T-cell (primary cell): ENCODE results near the gene MIPOL1. TPM values are rescaled to one million over a fixed set of nuclear protein-coding genes. Genes with fewer than 3 reads are reported as not detected.

Experiments
- ATAC-seq, 4 experiments: fragments of 200-7000 bp in 3 of 4; fragments of 150-1000 bp in 1 of 4; cut with Tn5 transposase; replicated peaks in 1 of 4; 1 replicate in 3 of 4; 2 replicates in 1 of 4; pipeline ENCODE4 v1.10.0; 2021; ENCODE audit warnings: moderate library complexity in 3 of 4, mild to moderate bottlenecking in 2 of 4, moderate number of reproducible peaks in 1 of 4
- CTCF ChIA-PET, 2 donors: fragments of 300-600 bp; sonication (Branson Sonifier 250); formaldehyde crosslinking; loops; one replicate each; lab custom pipeline; 2022; ENCODE audit warnings: antibody characterized with exemption in 2 of 2; lab: Charles Lee
- POLR2A ChIA-PET, 2 donors: fragments of 300-600 bp; sonication (Branson Sonifier 250); formaldehyde crosslinking; loops; one replicate each; lab custom pipeline; 2022; ENCODE audit warnings: antibody characterized with exemption in 2 of 2; lab: Charles Lee
- DNase-seq, 35 experiments: peaks; one replicate each; pipeline versions ENCODE4 v3.0.0 to v3.0.0-alpha.2; 2013 to 2023
- H3K27ac ChIP-seq: one replicate; pipeline ENCODE4 v1.5.1; 2013; ENCODE audit warnings: low read length
- H3K27me3 ChIP-seq, 2 experiments: replicated peaks in 1 of 2; 1 replicate in 1 of 2; 2 replicates in 1 of 2; pipeline versions ENCODE4 v1.6.1 to v1.7.0; 2013; ENCODE audit warnings: low read length in 1 of 2, mixed read lengths in 1 of 2; ENCODE audit not compliant: control insufficient read depth in 2 of 2, insufficient read depth in 2 of 2; ENCODE audit errors: extremely low read depth in 1 of 2
- H3K36me3 ChIP-seq, 2 donors: 1 replicate in 1 of 2; 2 replicates in 1 of 2; pipeline versions ENCODE4 v1.6.1 to v1.7.0; 2013; ENCODE audit warnings: low read length in 1 of 2; ENCODE audit not compliant: control insufficient read depth in 2 of 2, insufficient read depth in 1 of 2; ENCODE audit errors: extremely low read depth in 1 of 2
- H3K4me1 ChIP-seq, 2 experiments: 1 replicate in 1 of 2; 2 replicates in 1 of 2; pipeline versions ENCODE4 v1.6.1 to v1.7.0; 2013; ENCODE audit warnings: low read length in 2 of 2, mixed read lengths in 1 of 2; ENCODE audit not compliant: insufficient read depth in 2 of 2, control insufficient read depth in 1 of 2; ENCODE audit errors: extremely low read depth in 1 of 2
- H3K4me3 ChIP-seq, 2 donors: 1 replicate in 1 of 2; 2 replicates in 1 of 2; pipeline versions ENCODE4 v1.5.1 to v1.7.0; 2013; ENCODE audit warnings: mild to moderate bottlenecking in 2 of 2, low read length in 1 of 2, moderate library complexity in 1 of 2; ENCODE audit not compliant: control insufficient read depth in 1 of 2; ENCODE audit errors: extremely low read depth in 1 of 2
- H3K9me3 ChIP-seq: 2 replicates; pipeline ENCODE4 v1.7.0; 2013
- H3K27ac Mint-ChIP-seq, 2 donors: one replicate each; pipeline ENCODE4 v1.8.0; 2020 to 2021; ENCODE audit warnings: mild to moderate bottlenecking in 2 of 2, mixed read lengths in 2 of 2
- H3K27me3 Mint-ChIP-seq, 2 donors: one replicate each; pipeline ENCODE4 v1.8.0; 2021 to 2022; ENCODE audit warnings: mixed read lengths in 2 of 2
- H3K36me3 Mint-ChIP-seq: one replicate; pipeline ENCODE4 v1.8.0; 2021; ENCODE audit warnings: mixed read lengths
- H3K4me1 Mint-ChIP-seq, 3 donors: one replicate each; pipeline ENCODE4 v1.8.0; 2020 to 2022; ENCODE audit warnings: mixed read lengths in 3 of 3, mild to moderate bottlenecking in 1 of 3
- H3K4me3 Mint-ChIP-seq, 3 donors: one replicate each; pipeline ENCODE4 v1.8.0; 2020 to 2022; ENCODE audit warnings: mild to moderate bottlenecking in 3 of 3, mixed read lengths in 3 of 3, moderate library complexity in 3 of 3
- H3K9me3 Mint-ChIP-seq, 3 donors: one replicate each; pipeline ENCODE4 v1.8.0; 2020 to 2022; ENCODE audit warnings: mixed read lengths in 3 of 3
- WGBS: methylation state at CpG from one replicate; pipeline ENCODE4 v1.1.5; 2013; ENCODE audit warnings: missing lambda C conversion rate; ENCODE audit not compliant: insufficient coverage; 5-methylcytosine and 5-hydroxymethylcytosine counted together
- total RNA-seq, 35 experiments: library from RNA in 6 of 35; stranded (reverse) in 6 of 35; fragments of 120-200 nt in 1 of 35; gene quantifications; one replicate each; pipeline versions ENCODE4 v1.2.1 to v1.2.4 and lab custom pipeline; 2013 to 2026

MIPOL1 gene
- total RNA-seq, 5 donors from 2014 or later (not counting 1 experiment from before 2014, with no cell fraction given), result 0.20 to 0.49 (median 0.29) TPM; not detected in 1

GRCh38 chr14:37594971-37595808 lies 397.5 kb downstream of the MIPOL1 start, which contains the start of the genes FOXA1 and TTC6:
FOXA1 (minus strand) TSS chr14:37595249; CDS start chr14:37594972, 277 bp downstream.
TTC6 (plus strand) TSS chr14:37595629; CDS start chr14:37622065, 26,436 bp downstream.
- ATAC-seq (peak in 2 of 4 experiments; percentile 39 to 41), DNase-seq (no peak)
- Histone ChIP-seq H3K27ac (no peak within 1 kb of the TSS), H3K9me3 (peaks cover 2% of the 10 kb centered on the region), H3K36me3 (no peaks in the 10 kb centered on the region), H3K27me3 (peaks cover 28 to 72% of the 10 kb centered on the region in 2 experiments), H3K4me1 (peaks cover 0 to 35% of the 10 kb centered on the region in 2 experiments), H3K4me3 (peak within 1 kb of the TSS in 1 of 2 donors; percentile 69)
- H3K36me3 Mint-ChIP-seq, result no peaks in the 10 kb centered on the region
- H3K9me3 Mint-ChIP-seq, result peaks cover 0 to 2% (median 0%) of the 10 kb centered on the region in 3 donors
- peaks cover 14 to 40% (median 30%) of the 10 kb centered on the region in 3 donors for H3K4me1 Mint-ChIP-seq
- peaks cover 54 to 79% of the 10 kb centered on the region in 2 donors for H3K27me3 Mint-ChIP-seq
- ChIA-PET CTCF (no interaction called here), POLR2A (interaction anchor here in 1 of 2 donors (0.6 kb wide), 1 partner anchor 11 kb away, joined by 7 read pairs; no protein-coding TSS in a partner anchor)
- peak within 1 kb of the TSS; percentile 37 to 76 (median 51) for H3K4me3 Mint-ChIP-seq
- peak within 1 kb of the TSS in 1 of 2 donors; percentile 11 for H3K27ac Mint-ChIP-seq
- WGBS, result 2% methylated on average over 64 of the region's 92 CpGs

GRCh38 chr14:37595809-37596621 lies 398.3 kb downstream of the MIPOL1 start:
- no peaks in the 10 kb centered on the region for H3K36me3 Mint-ChIP-seq
- Histone ChIP-seq H3K36me3 (no peaks in the 10 kb centered on the region), H3K27ac (no peak overlapping the region), H3K4me1 (peaks cover 0 to 36% of the 10 kb centered on the region in 2 experiments), H3K27me3 (peaks cover 30 to 77% of the 10 kb centered on the region in 2 experiments), H3K4me3 (peak overlapping the region in 1 of 2 donors; percentile 69), H3K9me3 (peaks cover 2% of the 10 kb centered on the region)
- ChIA-PET POLR2A (no interaction called here), CTCF (no interaction called here)
- no peaks in the 10 kb centered on the region for H3K9me3 Mint-ChIP-seq
- peak in 2 of 4 experiments; percentile 23 to 78 for ATAC-seq
- DNase-seq, result peak in 11 of 35 experiments; percentile 4 to 32 (median 15)
- peaks cover 14 to 40% (median 34%) of the 10 kb centered on the region in 3 donors for H3K4me1 Mint-ChIP-seq
- H3K27ac Mint-ChIP-seq, result no peak overlapping the region
- H3K27me3 Mint-ChIP-seq, result peaks cover 50 to 79% of the 10 kb centered on the region in 2 donors
- peak overlapping the region; percentile 37 to 72 (median 51) for H3K4me3 Mint-ChIP-seq
- WGBS, result 5% methylated on average over 24 of the region's 46 CpGs

GRCh38 chr14:37596790-37597472 lies 399.2 kb downstream of the MIPOL1 start:
- Histone ChIP-seq H3K27ac (no peak overlapping the region), H3K9me3 (peaks cover 2% of the 10 kb centered on the region), H3K4me3 (no peak overlapping the region), H3K27me3 (peaks cover 27 to 77% of the 10 kb centered on the region in 2 experiments), H3K4me1 (peaks cover 0 to 36% of the 10 kb centered on the region in 2 experiments), H3K36me3 (no peaks in the 10 kb centered on the region)
- DNase-seq (no peak), ATAC-seq (no peak)
- POLR2A ChIA-PET, result no interaction called here
- Mint-ChIP-seq H3K4me1 (peaks cover 14 to 40% (median 34%) of the 10 kb centered on the region in 3 donors), H3K27me3 (peaks cover 51 to 82% of the 10 kb centered on the region in 2 donors), H3K4me3 (peak overlapping the region in 1 of 3 donors; percentile 72), H3K9me3 (no peaks in the 10 kb centered on the region), H3K27ac (no peak overlapping the region), H3K36me3 (no peaks in the 10 kb centered on the region)
- WGBS, result no CpG with 5 or more reads among the region's 7 CpGs
- CTCF ChIA-PET, result no interaction called here

GRCh38 chr14:37597538-37597913 lies 399.8 kb downstream of the MIPOL1 start:
- no peaks in the 10 kb centered on the region for H3K36me3 ChIP-seq
- Mint-ChIP-seq H3K36me3 (no peaks in the 10 kb centered on the region), H3K4me1 (peaks cover 14 to 40% (median 34%) of the 10 kb centered on the region in 3 donors), H3K9me3 (no peaks in the 10 kb centered on the region), H3K27ac (no peak overlapping the region), H3K27me3 (peaks cover 49 to 80% of the 10 kb centered on the region in 2 donors), H3K4me3 (peak overlapping the region in 1 of 3 donors; percentile 45)
- no peak overlapping the region for H3K27ac ChIP-seq
- WGBS, result 7% methylated on average over 9 of the region's 20 CpGs
- H3K9me3 ChIP-seq, result peaks cover 2% of the 10 kb centered on the region
- DNase-seq (no peak), ATAC-seq (no peak)
- ChIA-PET CTCF (no interaction called here), POLR2A (no interaction called here)
- peaks cover 0 to 36% of the 10 kb centered on the region in 2 experiments for H3K4me1 ChIP-seq
- H3K27me3 ChIP-seq, result peaks cover 27 to 78% of the 10 kb centered on the region in 2 experiments
- peak overlapping the region in 1 of 2 donors; percentile 56 for H3K4me3 ChIP-seq

- peaks cover 2% of the 10 kb centered on the region for H3K9me3 ChIP-seq
- CTCF ChIA-PET, result no interaction called here
Measured at GRCh38 chr14:37597914-37598746, 400.4 kb downstream of the MIPOL1 start.

More at GRCh38 chr14:37597914-37598746, 400.4 kb downstream of the MIPOL1 start:
- 14% methylated on average over 45 of the region's 50 CpGs for WGBS
- H3K36me3 ChIP-seq, result no peaks in the 10 kb centered on the region
- peak overlapping the region in 1 of 2 donors; percentile 56 for H3K4me3 ChIP-seq
- peaks cover 0 to 36% of the 10 kb centered on the region in 2 experiments for H3K4me1 ChIP-seq
- Mint-ChIP-seq H3K4me3 (peak overlapping the region in 2 of 3 donors; percentile 21 to 45), H3K4me1 (peaks cover 14 to 36% (median 34%) of the 10 kb centered on the region in 3 donors), H3K36me3 (no peaks in the 10 kb centered on the region), H3K27ac (no peak overlapping the region), H3K27me3 (peaks cover 48 to 80% of the 10 kb centered on the region in 2 donors), H3K9me3 (no peaks in the 10 kb centered on the region)
- H3K27me3 ChIP-seq, result peaks cover 29 to 78% of the 10 kb centered on the region in 2 experiments
- no peak for ATAC-seq
- DNase-seq, result no peak
- no peak overlapping the region for H3K27ac ChIP-seq
- POLR2A ChIA-PET, result no interaction called here
